ENCODE results near the gene BEST4.

BEST4 gene

DNA sequence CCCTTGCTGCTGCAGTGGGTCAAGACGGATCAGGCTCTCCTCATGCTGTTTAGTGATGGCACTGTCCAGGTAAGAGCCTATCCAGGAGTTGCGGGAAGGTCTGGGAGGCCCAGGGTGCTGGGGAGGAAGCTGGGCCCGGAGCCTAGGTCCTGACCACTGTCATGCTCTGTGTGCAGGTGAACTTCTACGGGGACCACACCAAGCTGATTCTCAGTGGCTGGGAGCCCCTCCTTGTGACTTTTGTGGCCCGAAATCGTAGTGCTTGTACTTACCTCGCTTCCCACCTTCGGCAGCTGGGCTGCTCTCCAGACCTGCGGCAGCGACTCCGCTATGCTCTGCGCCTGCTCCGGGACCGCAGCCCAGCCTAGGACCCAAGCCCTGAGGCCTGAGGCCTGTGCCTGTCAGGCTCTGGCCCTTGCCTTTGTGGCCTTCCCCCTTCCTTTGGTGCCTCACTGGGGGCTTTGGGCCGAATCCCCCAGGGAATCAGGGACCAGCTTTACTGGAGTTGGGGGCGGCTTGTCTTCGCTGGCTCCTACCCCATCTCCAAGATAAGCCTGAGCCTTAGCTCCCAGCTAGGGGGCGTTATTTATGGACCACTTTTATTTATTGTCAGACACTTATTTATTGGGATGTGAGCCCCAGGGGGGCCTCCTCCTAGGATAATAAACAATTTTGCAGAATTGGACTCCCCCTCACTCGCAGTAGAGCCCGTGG is 17.5 kb upstream of the BEST4 start:
- TF ChIP-seq, protein P1, sequence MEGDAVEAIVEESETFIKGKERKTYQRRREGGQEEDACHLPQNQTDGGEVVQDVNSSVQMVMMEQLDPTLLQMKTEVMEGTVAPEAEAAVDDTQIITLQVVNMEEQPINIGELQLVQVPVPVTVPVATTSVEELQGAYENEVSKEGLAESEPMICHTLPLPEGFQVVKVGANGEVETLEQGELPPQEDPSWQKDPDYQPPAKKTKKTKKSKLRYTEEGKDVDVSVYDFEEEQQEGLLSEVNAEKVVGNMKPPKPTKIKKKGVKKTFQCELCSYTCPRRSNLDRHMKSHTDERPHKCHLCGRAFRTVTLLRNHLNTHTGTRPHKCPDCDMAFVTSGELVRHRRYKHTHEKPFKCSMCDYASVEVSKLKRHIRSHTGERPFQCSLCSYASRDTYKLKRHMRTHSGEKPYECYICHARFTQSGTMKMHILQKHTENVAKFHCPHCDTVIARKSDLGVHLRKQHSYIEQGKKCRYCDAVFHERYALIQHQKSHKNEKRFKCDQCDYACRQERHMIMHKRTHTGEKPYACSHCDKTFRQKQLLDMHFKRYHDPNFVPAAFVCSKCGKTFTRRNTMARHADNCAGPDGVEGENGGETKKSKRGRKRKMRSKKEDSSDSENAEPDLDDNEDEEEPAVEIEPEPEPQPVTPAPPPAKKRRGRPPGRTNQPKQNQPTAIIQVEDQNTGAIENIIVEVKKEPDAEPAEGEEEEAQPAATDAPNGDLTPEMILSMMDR (IDR thresholded peaks at IDR 0.05; ENCODE audit: control insufficient read depth, extremely low read depth, insufficient read depth), result no peak
- DNase-seq (ENCODE audit: low read depth), result no peak
- no peak overlapping the region for H3K4me3 ChIP-seq (ENCODE audit: low read depth, low read length)

DNA sequence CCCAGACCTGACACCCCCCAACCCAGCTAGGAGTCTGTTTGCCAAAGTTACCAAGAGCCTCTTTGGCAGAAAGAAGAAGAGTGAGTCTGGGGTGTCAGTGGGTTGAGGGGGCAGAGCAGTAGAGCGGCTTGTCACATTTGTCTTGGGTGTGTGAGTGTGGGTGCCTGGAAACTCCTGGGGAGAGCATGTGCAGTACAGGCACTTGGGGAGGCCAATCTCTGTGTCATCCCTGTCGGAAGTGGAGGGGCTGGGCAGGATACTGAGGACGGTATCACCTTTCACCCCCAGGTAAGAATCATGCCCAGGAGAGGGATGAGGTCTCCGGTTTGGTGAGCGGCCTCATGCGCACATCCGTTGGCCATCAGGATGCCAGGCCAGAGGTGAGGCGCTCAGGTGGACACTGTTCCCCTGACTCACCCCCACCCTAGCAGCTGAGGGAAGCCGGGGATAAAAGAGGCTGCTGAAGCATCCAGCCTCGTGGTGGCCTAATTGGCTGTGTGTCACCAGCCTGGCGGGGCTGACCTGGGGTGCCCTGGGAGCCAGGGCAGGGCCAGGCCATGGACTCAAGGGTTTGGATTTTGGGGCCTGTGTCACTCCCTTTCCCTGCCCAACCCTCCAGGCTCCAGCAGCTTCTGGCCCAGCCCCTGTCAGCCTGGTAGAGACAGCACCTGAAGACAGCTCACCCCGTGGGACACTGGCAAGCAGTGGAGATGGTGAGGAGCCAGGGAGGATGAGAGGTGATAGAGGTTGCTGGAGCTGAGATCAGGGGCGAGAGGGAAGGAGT is 15.5 kb upstream of the BEST4 start:
- TF ChIP-seq, protein P1 (IDR thresholded peaks at IDR 0.05; ENCODE audit: control insufficient read depth, extremely low read depth, insufficient read depth), result no peak
- no peak overlapping the region for H3K4me3 ChIP-seq (ENCODE audit: low read depth, low read length)
- DNase-seq (ENCODE audit: low read depth), result no peak

DNA sequence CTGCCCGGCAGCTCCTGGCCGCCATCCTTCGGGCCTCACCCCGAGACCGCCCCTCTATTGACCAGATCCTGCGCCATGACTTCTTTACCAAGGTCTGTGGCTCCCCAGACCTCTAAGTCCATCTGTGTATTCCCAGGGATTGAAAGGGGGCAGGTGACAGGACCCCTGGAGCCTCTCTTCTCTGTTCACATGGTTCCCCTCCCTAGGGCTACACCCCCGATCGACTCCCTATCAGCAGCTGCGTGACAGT is 15.0 kb upstream of the BEST4 start:
- DNase-seq (ENCODE audit: low read depth), result no peak
- TF ChIP-seq, protein P1 (IDR thresholded peaks at IDR 0.05; ENCODE audit: control insufficient read depth, extremely low read depth, insufficient read depth), result no peak
- H3K4me3 ChIP-seq (ENCODE audit: low read depth, low read length), result no peak overlapping the region

DNA sequence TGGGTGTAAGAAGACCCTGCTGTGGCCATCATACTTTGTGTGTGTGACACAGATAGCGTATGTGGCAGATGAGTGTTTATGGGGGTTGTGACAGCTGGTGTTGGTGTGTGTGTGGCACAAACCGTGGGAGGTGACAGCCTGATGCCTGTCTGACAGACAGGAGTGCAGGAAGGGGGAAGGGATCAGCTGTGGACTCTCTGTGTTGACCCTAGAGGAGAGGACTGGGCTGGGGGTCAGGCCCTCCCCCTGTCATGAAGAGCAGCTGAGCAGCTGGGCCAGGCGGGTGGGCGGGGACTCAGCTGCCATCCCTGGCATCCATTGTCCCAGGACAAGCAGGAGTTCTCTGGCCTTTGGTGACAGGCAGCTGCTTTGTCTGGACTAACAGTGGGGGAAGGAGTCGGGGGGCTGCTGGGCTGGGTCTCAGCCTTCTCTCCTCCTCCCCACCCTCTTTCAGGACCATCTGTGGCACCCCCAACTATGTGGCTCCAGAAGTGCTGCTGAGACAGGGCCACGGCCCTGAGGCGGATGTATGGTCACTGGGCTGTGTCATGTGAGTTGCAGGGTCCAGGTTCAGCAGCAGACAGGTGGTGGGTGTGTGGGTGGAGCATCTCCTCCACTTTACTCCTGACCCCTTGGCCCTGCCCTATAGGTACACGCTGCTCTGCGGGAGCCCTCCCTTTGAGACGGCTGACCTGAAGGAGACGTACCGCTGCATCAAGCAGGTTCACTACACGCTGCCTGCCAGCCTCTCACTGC is 14.5 kb upstream of the BEST4 start:
- no peak overlapping the region for H3K4me3 ChIP-seq (ENCODE audit: low read depth, low read length)
- no peak for DNase-seq (ENCODE audit: low read depth)
- TF ChIP-seq, protein P1 (IDR thresholded peaks at IDR 0.05; ENCODE audit: control insufficient read depth, extremely low read depth, insufficient read depth), result no peak

DNA sequence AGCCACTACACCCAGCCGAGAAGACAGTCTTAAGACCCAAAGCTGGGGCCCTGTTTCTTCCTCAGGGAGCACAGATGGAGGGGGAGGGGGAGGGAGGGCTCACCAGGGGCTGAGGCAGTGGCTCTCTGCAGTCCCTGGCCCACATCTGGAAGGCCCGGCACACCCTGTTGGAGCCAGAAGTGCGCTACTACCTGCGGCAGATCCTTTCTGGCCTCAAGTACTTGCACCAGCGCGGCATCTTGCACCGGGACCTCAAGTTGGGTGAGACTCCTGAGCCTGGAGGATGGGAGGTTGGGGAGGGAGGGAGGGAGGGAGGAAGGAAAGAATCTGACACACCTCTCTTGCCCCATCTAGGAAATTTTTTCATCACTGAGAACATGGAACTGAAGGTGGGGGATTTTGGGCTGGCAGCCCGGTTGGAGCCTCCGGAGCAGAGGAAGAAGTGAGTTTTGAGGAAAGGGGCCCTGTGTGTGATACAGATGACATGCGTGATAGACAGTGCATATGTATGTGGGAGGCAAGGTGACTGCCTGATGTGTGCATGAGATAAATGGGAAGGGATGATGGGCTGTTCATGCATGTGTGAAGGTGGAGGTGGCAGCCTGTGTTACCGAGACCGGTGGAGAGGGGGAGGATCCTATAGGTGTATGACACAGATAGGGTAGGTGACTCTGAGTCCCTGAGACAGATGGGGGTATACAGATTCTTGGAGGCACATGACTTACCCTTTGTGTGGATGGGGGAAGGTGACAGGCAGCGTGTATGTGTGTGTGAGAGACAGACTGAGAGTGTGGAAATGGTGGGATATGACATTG is 13.7 kb upstream of the BEST4 start:
- no peak overlapping the region for H3K4me3 ChIP-seq (ENCODE audit: low read depth, low read length)
- no peak for DNase-seq (ENCODE audit: low read depth)
- TF ChIP-seq, protein P1 (IDR thresholded peaks at IDR 0.05; ENCODE audit: control insufficient read depth, extremely low read depth, insufficient read depth), result no peak

DNA sequence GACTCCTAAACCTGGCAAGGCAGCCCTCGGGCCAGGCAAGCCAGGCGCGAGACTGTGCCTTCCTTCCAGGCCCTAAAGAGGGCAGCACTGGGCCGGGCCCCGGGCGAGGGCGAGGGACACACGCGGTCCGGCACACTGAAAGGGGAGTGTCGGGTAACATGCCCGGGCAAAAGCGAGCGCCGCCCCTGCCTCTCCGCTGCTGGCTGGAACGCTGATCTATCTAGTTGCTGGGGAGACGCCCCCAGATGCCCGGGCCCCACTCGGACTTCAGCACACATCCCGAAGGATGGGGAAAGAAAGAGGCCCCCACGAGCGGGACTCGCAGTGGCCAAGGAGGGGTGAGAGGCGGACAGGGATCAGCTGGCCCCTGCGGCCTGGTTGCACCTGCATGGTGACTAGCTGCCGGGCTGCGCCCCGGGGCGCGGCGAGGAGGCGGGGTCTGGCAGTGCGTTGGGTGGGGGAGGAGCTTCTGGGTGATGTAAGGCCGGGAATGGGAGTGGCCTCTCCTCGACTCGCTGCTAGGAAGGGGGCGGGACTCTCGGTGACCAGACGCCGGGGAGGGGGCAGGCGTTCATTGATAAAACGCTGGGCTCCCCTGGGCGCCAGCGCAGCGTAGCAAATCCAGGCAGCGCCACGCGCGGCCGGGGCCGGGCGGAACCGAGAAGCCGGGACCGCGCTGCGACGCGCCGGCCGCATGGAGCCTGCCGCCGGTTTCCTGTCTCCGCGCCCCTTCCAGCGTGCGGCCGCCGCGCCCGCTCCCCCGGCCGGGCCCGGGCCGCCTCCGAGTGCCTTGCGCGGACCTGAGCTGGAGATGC is 12.0 kb upstream of the BEST4 start, which contains the start of gene PLK3:
PLK3 (plus strand) TSS at position 608 of the 815 bp plus-strand sequence; CDS start at position 695, 87 bp downstream.
- peak within 1 kb of the TSS; percentile 61 for H3K4me3 ChIP-seq (ENCODE audit: low read depth, low read length)

More for the DNA sequence above, 12.0 kb upstream of the BEST4 start, which contains the start of gene PLK3:
- DNase-seq (ENCODE audit: low read depth), result peak; percentile 90
- TF ChIP-seq, protein P1 (IDR thresholded peaks at IDR 0.05; ENCODE audit: control insufficient read depth, extremely low read depth, insufficient read depth), result peak; percentile 93

Measured in LNCaP clone FGC (cell line).